ENCODE results near the gene COPS8. TPM values are rescaled to one million over a fixed set of nuclear protein-coding genes. Genes with fewer than 3 reads are reported as not detected.

The COPS8 gene
- total and polyA plus RNA-seq, 2 of the 4 experiments (the other 2 are of a cell fraction), result 47.0 to 64.9 TPM

GRCh38 chr2:237091779-237092436, 6.2 kb downstream of the COPS8 start (continued):
- TF ChIP-seq MAZ (IDR thresholded peaks at IDR 0.05; ENCODE audit: borderline replicate concordance, low read depth, low read length), result no peak

GRCh38 chr2:237092506-237092905, 6.8 kb downstream of the COPS8 start:
- peak overlapping the region; percentile 32; the same call in 1 of the 2 replicates for H3K23ac ChIP-seq (ENCODE audit: low read depth, low read length)
- H3K27ac ChIP-seq (ENCODE audit: insufficient read depth, low read length), result peak overlapping the region; percentile 75; the same call in 1 of the 2 replicates
- ATAC-seq (ENCODE audit: low read depth) (no peak), DNase-seq (no peak)
- H4K8ac ChIP-seq (ENCODE audit: low read depth in 2 of 2, low read length in 2 of 2), result no peak overlapping the region
- peaks cover 19% of the 10 kb centered on the region for H3K4me1 ChIP-seq (ENCODE audit: control insufficient read depth, insufficient read depth, low read length)
- H3K9ac ChIP-seq (ENCODE audit: low read depth, low read length), result peak overlapping the region; percentile 36
- H3K4me2 ChIP-seq (ENCODE audit: low read depth, low read length), result peak overlapping the region; percentile 46; the same call in 1 of the 2 replicates
- no peak overlapping the region for H3K14ac ChIP-seq (replicated peaks; ENCODE audit: low read depth, low read length)
- no peaks in the 10 kb centered on the region for H3K27me3 ChIP-seq (ENCODE audit: control insufficient read depth, insufficient read depth, low read length)
- H4K20me1 ChIP-seq (ENCODE audit: insufficient read depth, low read length), result no peaks in the 10 kb centered on the region
- H2AK9ac ChIP-seq (replicated peaks; ENCODE audit: low read depth, low read length, poor library complexity), result no peak overlapping the region
- H3K18ac ChIP-seq (ENCODE audit: low read depth, low read length), result peak overlapping the region; percentile 65
- dilution Hi-C loops (cut with HindIII; ENCODE audit: low sequenced_read_pairs, unreplicated experiment) (no loop called here), intact Hi-C loops (cut with micrococcal nuclease) (loop anchor here (2.0 to 10.0 kb wide), 3 partner anchors 222 to 652 kb away; no protein-coding TSS in a partner anchor), in situ Hi-C loops (cut with MboI; ENCODE audit: low sequenced_read_pairs) (loop anchor here (25.0 kb wide), 1 partner anchor 1455 kb away; no protein-coding TSS in a partner anchor)
- H3K79me1 ChIP-seq (ENCODE audit: low read depth in 1 of 2, low read length in 2 of 2), result peaks cover 23 to 47% of the 10 kb centered on the region in 2 experiments
- no TSS peak for BruUV-seq (replicated peaks)
- peak overlapping the region; percentile 35 for H2BK5ac ChIP-seq (ENCODE audit: low read depth, low read length, poor library complexity, severe bottlenecking)
- H3K9me3 ChIP-seq (ENCODE audit: control insufficient read depth, insufficient read depth, low read length), result no peaks in the 10 kb centered on the region
- ChIA-PET CTCF (interaction anchor here (1.4 kb wide), 1 partner anchor 420 kb away, joined by 3 read pairs; no protein-coding TSS in a partner anchor), POLR2A (ENCODE audit: unreplicated experiment) (no interaction called here)
- no peak overlapping the region for H2BK15ac ChIP-seq (ENCODE audit: low read depth, low read length)
- peak overlapping the region; percentile 9 for H3K4ac ChIP-seq (ENCODE audit: low read depth, low read length)
- no peak overlapping the region for H3K4me3 ChIP-seq (ENCODE audit: insufficient read depth, low read depth, low read length)
- H3K56ac ChIP-seq (ENCODE audit: extremely low read depth, insufficient read depth, low read length), result no peak overlapping the region
- 0 out of 2 replicates have a peak overlapping the region, but pooled peaks have one; percentile 37 for H2BK120ac ChIP-seq (ENCODE audit: low read depth, low read length)
- H4K91ac ChIP-seq (ENCODE audit: insufficient read depth, low read depth, low read length), result 0 out of 2 replicates have a peak overlapping the region, but pooled peaks have one; percentile 11
- H2BK20ac ChIP-seq (ENCODE audit: low read depth, low read length), result no peak overlapping the region; the same call in 1 of the 2 replicates
- 54% methylated on average over 5 of the region's 5 CpGs; no CpG with 5 or more reads in 1 of the 2 experiments for WGBS, 2 experiments (ENCODE audit: extremely low coverage in 2 of 2, insufficient read length in 1 of 2)
- H4K5ac ChIP-seq (ENCODE audit: low read depth, low read length), result peak overlapping the region; percentile 88
- peaks cover 17% of the 10 kb centered on the region for H3K36me3 ChIP-seq (ENCODE audit: control insufficient read depth, insufficient read depth, low read length)
- no peak overlapping the region for H2AFZ ChIP-seq (replicated peaks; ENCODE audit: low read length, poor library complexity)
- H3K9me1 ChIP-seq (ENCODE audit: insufficient read depth, low read length), result peaks cover 6% of the 10 kb centered on the region
- H2AK5ac ChIP-seq (ENCODE audit: low read depth, low read length), result no peak overlapping the region
- TF ChIP-seq FOS (IDR thresholded peaks at IDR 0.05; ENCODE audit: low read depth, low read length) (no peak), SMC3 (IDR thresholded peaks at IDR 0.05; ENCODE audit: low read depth, low read length) (no peak), NFE2L2 (IDR thresholded peaks at IDR 0.05; ENCODE audit: low read depth, low read length) (no peak), RCOR1 (IDR thresholded peaks at IDR 0.05; ENCODE audit: insufficient replicate concordance, low read length) (no peak), CHD1 (IDR thresholded peaks at IDR 0.05; ENCODE audit: low read depth, low read length) (no peak), USF2 (IDR thresholded peaks at IDR 0.05; ENCODE audit: low read depth, low read length) (no peak), RFX5 (IDR thresholded peaks at IDR 0.05; ENCODE audit: low read depth, low read length) (no peak), ELK1 (IDR thresholded peaks at IDR 0.05; ENCODE audit: borderline replicate concordance, low read depth, low read length) (no peak), POLR2A (IDR thresholded peaks at IDR 0.05; ENCODE audit: low read depth, low read length) (no peak), CTCF (conservative IDR thresholded peaks at IDR 0.05; ENCODE audit: low read depth, low read length) (no peak), BHLHE40 (IDR thresholded peaks at IDR 0.05; ENCODE audit: low read depth, low read length) (no peak)
